Epithelial cell of proximal tubule (primary cell): Measurements from ENCODE around the gene CYP20A1. TPM values are rescaled to one million over a fixed set of nuclear protein-coding genes. Genes with fewer than 3 reads are reported as not detected.
"Not testable (repeated sequence)": the region's sequence is repeated elsewhere in the genome, so short reads cannot be mapped to it uniquely, and the experiment has no call there.

ENCODE experiments used
- DNase-seq: peaks from one replicate; pipeline ENCODE4 v3.0.0-alpha.2; 2011; ENCODE audit warnings: low read depth
- H3K4me3 ChIP-seq: 2 replicates; pipeline ENCODE4 v1.5.1; 2011; ENCODE audit warnings: low read depth, mild to moderate bottlenecking, low read length
- CTCF ChIP-seq: conservative IDR thresholded peaks from 2 replicates; pipeline ENCODE4 v1.5.1; 2012; ENCODE audit warnings: low read depth, mild to moderate bottlenecking, low read length
- total RNA-seq: library from RNA; depleted of rRNA; stranded (reverse); fragments of >200 nt; gene quantifications from 2 replicates; pipeline ENCODE4 v1.2.3, GENCODE V29; 2015

CYP20A1 gene, protein sequence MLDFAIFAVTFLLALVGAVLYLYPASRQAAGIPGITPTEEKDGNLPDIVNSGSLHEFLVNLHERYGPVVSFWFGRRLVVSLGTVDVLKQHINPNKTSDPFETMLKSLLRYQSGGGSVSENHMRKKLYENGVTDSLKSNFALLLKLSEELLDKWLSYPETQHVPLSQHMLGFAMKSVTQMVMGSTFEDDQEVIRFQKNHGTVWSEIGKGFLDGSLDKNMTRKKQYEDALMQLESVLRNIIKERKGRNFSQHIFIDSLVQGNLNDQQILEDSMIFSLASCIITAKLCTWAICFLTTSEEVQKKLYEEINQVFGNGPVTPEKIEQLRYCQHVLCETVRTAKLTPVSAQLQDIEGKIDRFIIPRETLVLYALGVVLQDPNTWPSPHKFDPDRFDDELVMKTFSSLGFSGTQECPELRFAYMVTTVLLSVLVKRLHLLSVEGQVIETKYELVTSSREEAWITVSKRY
- 11.1 and 13.2 TPM in 2 replicates for total RNA-seq

- TF ChIP-seq CTCF: peak; percentile 36
- H3K4me3 ChIP-seq: peak within 1 kb of the TSS; percentile 89
- DNase-seq: peak; percentile 38
These were observed at the start of gene CYP20A1 for GRCh38 chr2:203238704-203239526. Gene CYP20A1, plus strand, starts transcription at chr2:203239018. Its CDS starts 45 bp downstream, at chr2:203239063.

- not testable (repeated sequence) for DNase-seq
These were observed 48.3 kb upstream of the CYP20A1 start for GRCh38 chr2:203190547-203190946.

DNA sequence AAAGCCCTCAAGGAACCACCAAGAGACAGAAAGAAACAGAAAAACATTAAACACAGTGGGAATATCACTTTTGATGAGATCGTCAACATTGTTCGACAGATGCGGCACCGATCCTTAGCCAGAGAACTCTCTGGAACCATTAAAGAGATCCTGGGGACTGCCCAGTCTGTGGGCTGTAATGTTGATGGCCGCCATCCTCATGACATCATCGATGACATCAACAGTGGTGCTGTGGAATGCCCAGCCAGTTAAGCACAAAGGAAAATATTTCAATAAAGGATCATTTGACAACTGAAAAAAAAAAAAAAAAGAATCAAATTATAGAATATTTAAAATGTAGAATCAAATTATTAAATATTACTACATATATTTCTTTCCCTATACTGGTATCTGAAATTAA, 47.8 kb upstream of the CYP20A1 start:
- not testable (repeated sequence) for DNase-seq, H3K4me3 ChIP-seq

More at GRCh38 chr2:203190547-203190946, 48.3 kb upstream of the CYP20A1 start:
- not testable (repeated sequence) for H3K4me3 ChIP-seq

DNA sequence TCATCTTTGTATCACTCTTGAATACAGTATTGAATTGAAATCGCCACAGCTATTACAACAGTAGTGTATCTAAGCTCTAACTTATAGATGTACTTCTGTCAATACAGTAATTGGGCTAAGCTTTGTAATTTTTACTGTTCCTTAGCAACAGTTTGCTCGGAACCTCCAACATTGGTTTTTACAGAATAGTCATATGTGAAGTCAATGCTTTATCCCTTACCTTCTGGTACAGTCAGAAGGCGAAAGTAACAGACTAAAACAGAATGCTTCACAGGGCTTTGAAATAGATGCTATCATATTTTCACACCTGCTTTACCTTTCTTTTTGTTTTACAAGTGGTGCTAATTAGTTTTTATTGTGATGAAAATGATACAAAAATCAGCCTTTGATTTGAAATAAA, 46.9 kb upstream of the CYP20A1 start:
- no peak overlapping the region for H3K4me3 ChIP-seq
- no peak for DNase-seq
- TF ChIP-seq CTCF: no peak

- no peak overlapping the region for H3K4me3 ChIP-seq
- no peak for DNase-seq
- TF ChIP-seq CTCF: no peak
These were observed 43.3 kb upstream of the CYP20A1 start for GRCh38 chr2:203195331-203196036.

DNA sequence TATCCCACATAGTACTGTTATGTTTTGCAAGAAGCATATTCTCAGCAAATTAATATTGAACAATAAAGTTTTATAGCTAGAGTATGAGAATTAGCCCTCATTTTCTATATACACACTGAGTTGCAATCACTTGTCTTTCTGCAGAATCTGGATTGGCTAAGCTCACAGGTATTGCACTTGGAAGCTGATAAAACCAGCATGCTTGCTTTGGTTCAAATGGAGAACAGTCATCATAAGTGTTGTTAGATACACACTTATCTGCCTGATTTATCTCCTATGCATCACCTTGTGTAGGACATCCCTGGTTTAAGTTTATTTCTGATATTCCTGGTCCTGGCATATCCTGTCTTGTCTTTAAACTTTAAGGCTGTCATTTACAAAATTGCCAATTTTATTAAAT, 38.0 kb upstream of the CYP20A1 start:
- no peak for DNase-seq
- TF ChIP-seq CTCF: no peak
- no peak overlapping the region for H3K4me3 ChIP-seq

DNA sequence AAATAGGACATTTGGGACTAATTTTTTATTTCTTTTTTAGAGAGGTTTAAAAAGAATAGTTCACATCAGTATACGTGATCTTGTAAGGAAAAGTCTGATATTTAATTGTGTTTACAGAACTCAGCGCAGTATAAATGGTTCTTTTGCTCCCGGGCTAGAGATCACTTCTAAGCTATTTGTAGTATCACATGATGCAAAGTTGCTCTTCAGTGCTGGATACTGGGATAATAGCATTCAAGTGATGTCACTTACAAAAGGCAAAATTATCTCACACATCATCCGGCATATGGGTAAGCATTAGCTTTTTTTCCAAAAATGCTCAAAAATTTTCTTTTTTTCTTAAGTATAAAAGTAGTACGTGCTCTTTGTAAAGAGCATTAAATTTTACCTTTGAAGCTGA, 37.4 kb upstream of the CYP20A1 start:
- no peak overlapping the region for H3K4me3 ChIP-seq
- no peak for TF ChIP-seq CTCF
- no peak for DNase-seq
